Esophagus squamous epithelium (tissue), 5 donors: Measurements from ENCODE around the gene TPSD1. TPM values are rescaled to one million over a fixed set of nuclear protein-coding genes. Genes with fewer than 3 reads are reported as not detected.

Source experiments
- DNase-seq: peaks from one replicate; lab custom pipeline; 2025; lab: John Stamatoyannopoulos, UW
- H3K27ac ChIP-seq, 4 donors: fragments of 200-600 bp; sonication (generic); one replicate each; pipeline ENCODE4 v1.5.1; 2016 to 2019; ENCODE audit warnings: mild to moderate bottlenecking in 1 of 4
- H3K27me3 ChIP-seq, 4 donors: fragments of 200-600 bp; sonication (generic); 1 replicate in 3 of 4; 2 replicates in 1 of 4; pipeline versions ENCODE4 v1.5.1 to v1.6.0; 2017 to 2021; ENCODE audit warnings: antibody characterized with exemption in 1 of 4
- H3K36me3 ChIP-seq, 3 donors: fragments of 200-600 bp; sonication (generic); one replicate each; pipeline ENCODE4 v1.5.1; 2016 to 2019
- H3K4me1 ChIP-seq, 3 donors: fragments of 200-600 bp; sonication (generic); one replicate each; pipeline ENCODE4 v1.5.1; 2017 to 2019
- H3K4me3 ChIP-seq, 4 donors: fragments of 200-600 bp; sonication (generic); 1 replicate in 3 of 4; 2 replicates in 1 of 4; pipeline ENCODE4 v1.5.1; 2016 to 2019; ENCODE audit warnings: mild to moderate bottlenecking in 2 of 4, moderate library complexity in 1 of 4
- H3K9me3 ChIP-seq, 3 donors: fragments of 200-600 bp; sonication (generic); one replicate each; pipeline ENCODE4 v1.5.1; 2016 to 2019
- CTCF ChIP-seq, 6 experiments: fragments of 450-650 bp in 4 of 6; fragments of 200-600 bp in 2 of 6; sonication (generic) in 2 of 6; IDR thresholded peaks; one replicate each; pipeline ENCODE4 v1.5.1; 2016 to 2019; ENCODE audit warnings: antibody characterized with exemption in 6 of 6, mild to moderate bottlenecking in 4 of 6, moderate library complexity in 4 of 6
- POLR2A ChIP-seq, 4 donors: fragments of 450-650 bp; IDR thresholded peaks; one replicate each; pipeline ENCODE4 v1.6.1; 2017; ENCODE audit warnings: antibody characterized with exemption in 4 of 4, mild to moderate bottlenecking in 4 of 4, moderate library complexity in 3 of 4
- WGBS, 2 donors: methylation state at CpG; one replicate each; pipeline ENCODE4 v1.1.5; 2018; 5-methylcytosine and 5-hydroxymethylcytosine counted together
- intact Hi-C: fragments of 100-400 bp; cut with DNase I; formaldehyde crosslinking; loops from one replicate; pipeline ENCODE4 v1.15.0; 2022
- total RNA-seq, 4 donors: library from RNA; depleted of rRNA; stranded (reverse); fragments of >200 nt; gene quantifications; one replicate each; pipeline ENCODE4 v1.1.0, GENCODE V29; 2016
- donor health status: DM: yes; HTN: yes; CAD: no.

Gene TPSD1
- total RNA-seq, 4 donors from 2014 or later, result 0.91 to 5.9 TPM; not detected in 2

- H3K9me3 ChIP-seq, result no peaks in the 10 kb centered on the region
- 68 to 100% methylated on average over 1 to 6 of the region's 22 CpGs for WGBS, 2 donors
- H3K4me1 ChIP-seq, result peaks cover 5 to 18% (median 9%) of the 10 kb centered on the region in 3 donors
- H3K27ac ChIP-seq, result no peak overlapping the region
- no peaks in the 10 kb centered on the region for H3K36me3 ChIP-seq
- peaks cover 0 to 65% (median 20%) of the 10 kb centered on the region in 4 donors for H3K27me3 ChIP-seq
- intact Hi-C loops, result no loop called here
- H3K4me3 ChIP-seq, result no peak overlapping the region
- DNase-seq, result no peak
- TF ChIP-seq POLR2A (IDR thresholded peaks at IDR 0.05), result no peak
Measured at GRCh38 chr16:1256874-1257322, 1.0 kb downstream of the TPSD1 start.

- Histone ChIP-seq H3K36me3 (no peaks in the 10 kb centered on the region), H3K4me1 (peaks cover 5 to 18% (median 9%) of the 10 kb centered on the region in 3 donors), H3K9me3 (no peaks in the 10 kb centered on the region), H3K27me3 (peaks cover 0 to 73% (median 21%) of the 10 kb centered on the region in 4 donors), H3K4me3 (no peak overlapping the region), H3K27ac (no peak overlapping the region)
- intact Hi-C loops, result no loop called here
- WGBS, 2 donors, result 50 to 67% methylated on average over 1 to 7 of the region's 34 CpGs
- no peak for DNase-seq
- no peak for TF ChIP-seq CTCF (IDR thresholded peaks at IDR 0.05)
- no peak for TF ChIP-seq POLR2A (IDR thresholded peaks at IDR 0.05)
Measured at GRCh38 chr16:1257561-1258224, 1.8 kb downstream of the TPSD1 start.

GRCh38 chr16:1258225-1258600 is 2.3 kb downstream of the TPSD1 start:
- Histone ChIP-seq H3K27ac (no peak overlapping the region), H3K4me3 (no peak overlapping the region), H3K9me3 (no peaks in the 10 kb centered on the region), H3K4me1 (peaks cover 5 to 18% (median 9%) of the 10 kb centered on the region in 3 donors), H3K27me3 (peaks cover 0 to 78% (median 21%) of the 10 kb centered on the region in 4 donors), H3K36me3 (no peaks in the 10 kb centered on the region)
- DNase-seq, result no peak
- 67% methylated on average over 1 of the region's 12 CpGs; no CpG with 5 or more reads in 1 of the 2 donors for WGBS, 2 donors
- no peak for TF ChIP-seq POLR2A (IDR thresholded peaks at IDR 0.05)
- no peak for TF ChIP-seq CTCF (IDR thresholded peaks at IDR 0.05)
- intact Hi-C loops, result no loop called here

- WGBS, 2 donors, result 7% methylated on average over 7 of the region's 42 CpGs; no CpG with 5 or more reads in 1 of the 2 donors
- H3K27me3 ChIP-seq, result peaks cover 0 to 87% (median 21%) of the 10 kb centered on the region in 4 donors
- intact Hi-C loops, result no loop called here
- H3K9me3 ChIP-seq, result no peaks in the 10 kb centered on the region
- H3K4me3 ChIP-seq, result peak overlapping the region in 3 of 4 donors; percentile 13 to 49 (median 29)
- H3K27ac ChIP-seq, result no peak overlapping the region
- no peaks in the 10 kb centered on the region for H3K36me3 ChIP-seq
- DNase-seq, result no peak
- H3K4me1 ChIP-seq, result peaks cover 5 to 18% (median 9%) of the 10 kb centered on the region in 3 donors
- TF ChIP-seq CTCF (IDR thresholded peaks at IDR 0.05) (no peak), POLR2A (IDR thresholded peaks at IDR 0.05) (no peak)
Measured at GRCh38 chr16:1258906-1259759, 3.3 kb downstream of the TPSD1 start.

GRCh38 chr16:1259760-1260068 is 3.8 kb downstream of the TPSD1 start:
- H3K9me3 ChIP-seq, result no peaks in the 10 kb centered on the region
- no peak overlapping the region for H3K4me3 ChIP-seq
- intact Hi-C loops, result loop anchor here (10.0 kb wide), 1 partner anchor 785 kb away; no protein-coding TSS in a partner anchor
- no peaks in the 10 kb centered on the region for H3K36me3 ChIP-seq
- no peak for DNase-seq
- TF ChIP-seq POLR2A (IDR thresholded peaks at IDR 0.05) (no peak), CTCF (IDR thresholded peaks at IDR 0.05) (no peak)
- H3K4me1 ChIP-seq, result peaks cover 5 to 18% (median 9%) of the 10 kb centered on the region in 3 donors
- H3K27ac ChIP-seq, result no peak overlapping the region
- no CpG with 5 or more reads among the region's 11 CpGs for WGBS, 2 donors
- H3K27me3 ChIP-seq, result peaks cover 0 to 87% (median 21%) of the 10 kb centered on the region in 4 donors
